Mesendoderm (in vitro differentiated cells): ENCODE measurements around the gene EMID1.
A peak's percentile ranks its signal among the peaks of the same experiment; 100 is the strongest.

Experiments used
- DNase-seq: peaks from one replicate; pipeline ENCODE4 v3.0.0; 2013
- H2AK5ac ChIP-seq: 2 replicates; pipeline ENCODE4 v1.6.1; 2013; ENCODE audit warnings: low read length, inconsistent platforms
- H2BK120ac ChIP-seq: 2 replicates; pipeline ENCODE4 v1.6.1; 2013; ENCODE audit warnings: low read depth, mild to moderate bottlenecking, low read length, moderate library complexity, mixed read lengths
- H2BK15ac ChIP-seq: replicated peaks from 2 replicates; pipeline ENCODE4 v1.6.1; 2013; ENCODE audit warnings: low read depth, mild to moderate bottlenecking, moderate library complexity
- H2BK5ac ChIP-seq: 2 replicates; pipeline ENCODE4 v1.6.1; 2013; ENCODE audit warnings: low read length, inconsistent platforms
- H3K18ac ChIP-seq: 2 replicates; pipeline ENCODE4 v1.6.1; 2013; ENCODE audit warnings: mild to moderate bottlenecking, low read length, mixed read lengths
- H3K23ac ChIP-seq: one replicate; pipeline ENCODE4 v1.6.1; 2013; ENCODE audit warnings: low read length
- H3K27ac ChIP-seq: 2 replicates; pipeline ENCODE4 v1.5.1; 2013; ENCODE audit warnings: low read depth, mild to moderate bottlenecking, inconsistent platforms, low read length, moderate library complexity
- H3K27me3 ChIP-seq: 2 replicates; pipeline ENCODE4 v1.6.1; 2013; ENCODE audit warnings: low read length, control low read depth, mild to moderate bottlenecking, inconsistent platforms; ENCODE audit not compliant: insufficient read depth, poor library complexity
- H3K36me3 ChIP-seq: 2 replicates; pipeline ENCODE4 v1.6.1; 2013; ENCODE audit warnings: low read length, inconsistent platforms; ENCODE audit not compliant: control insufficient read depth, insufficient read depth
- H3K4ac ChIP-seq: one replicate; pipeline ENCODE4 v1.6.1; 2013; ENCODE audit warnings: low read depth, mild to moderate bottlenecking, low read length, moderate library complexity
- H3K4me1 ChIP-seq: 2 replicates; pipeline ENCODE4 v1.6.1; 2013; ENCODE audit warnings: low read depth, low read length, inconsistent platforms; ENCODE audit not compliant: control insufficient read depth
- H3K4me2 ChIP-seq: 2 replicates; pipeline ENCODE4 v1.6.1; 2013; ENCODE audit warnings: low read length
- H3K4me3 ChIP-seq: 2 replicates; pipeline ENCODE4 v1.5.1; 2013; ENCODE audit warnings: mild to moderate bottlenecking, low read length
- H3K56ac ChIP-seq: one replicate; pipeline ENCODE4 v1.6.1; 2013; ENCODE audit warnings: low read length
- H3K79me1 ChIP-seq: 2 replicates; pipeline ENCODE4 v1.6.1; 2013; ENCODE audit warnings: low read length, inconsistent platforms
- H3K79me2 ChIP-seq: 2 replicates; pipeline ENCODE4 v1.6.1; 2013; ENCODE audit warnings: mild to moderate bottlenecking, low read length; ENCODE audit not compliant: control insufficient read depth, insufficient read depth
- H3K9ac ChIP-seq: 2 replicates; pipeline ENCODE4 v1.6.1; 2013; ENCODE audit warnings: low read length, inconsistent platforms
- H4K5ac ChIP-seq: one replicate; pipeline ENCODE4 v1.6.1; 2013; ENCODE audit warnings: low read length
- H4K8ac ChIP-seq: one replicate; pipeline ENCODE4 v1.6.1; 2013; ENCODE audit warnings: low read depth, mild to moderate bottlenecking, control low read depth, low read length, moderate library complexity
- WGBS: extraction: QIAGEN DNeasy Blood & Tissue Kit; methylation state at CpG from one replicate; pipeline ENCODE4 v1.1.7; 2013; ENCODE audit warnings: low lambda C conversion rate, missing lambda C conversion rate; ENCODE audit not compliant: insufficient coverage; ENCODE audit errors: extremely low coverage; 5-methylcytosine and 5-hydroxymethylcytosine counted together

EMID1 gene

DNA sequence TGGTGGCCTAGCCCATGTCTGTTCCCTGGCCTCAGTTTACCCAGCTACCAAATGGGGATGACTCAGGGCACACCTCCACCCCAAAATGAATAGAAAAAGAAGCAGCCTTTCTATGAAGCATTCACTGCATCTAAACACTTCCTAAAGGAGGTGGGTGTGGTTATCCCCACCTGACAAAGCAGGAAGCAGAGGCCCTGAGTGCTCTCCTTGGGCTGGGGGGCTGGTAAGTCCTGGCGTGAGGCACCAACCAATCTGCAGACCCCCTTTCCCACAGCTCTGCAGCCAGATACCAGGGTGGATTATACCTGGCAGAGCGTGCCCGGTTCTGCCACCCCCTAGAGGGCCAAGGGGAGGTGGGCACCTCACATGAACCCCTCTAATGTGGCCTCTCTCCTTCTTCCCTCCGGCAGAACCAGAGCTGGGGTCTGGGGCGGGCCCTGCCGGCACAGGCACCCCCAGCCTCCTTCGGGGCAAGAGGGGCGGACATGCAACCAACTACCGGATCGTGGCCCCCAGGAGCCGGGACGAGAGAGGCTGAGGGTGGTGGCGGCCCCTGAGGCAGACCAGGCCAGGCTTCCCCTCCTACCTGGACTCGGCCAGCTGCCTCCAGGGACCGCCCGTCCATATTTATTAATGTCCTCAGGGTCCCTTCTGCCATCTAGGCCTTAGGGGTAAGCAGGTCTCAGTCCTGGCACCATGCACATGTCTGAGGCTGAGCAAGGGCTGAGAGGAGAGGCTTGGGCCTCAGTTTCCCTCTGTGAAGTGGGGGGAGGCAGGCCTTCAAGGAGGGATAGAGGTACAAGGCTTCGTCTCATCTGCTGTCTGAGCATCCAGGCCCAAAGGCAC, 52.9 kb downstream of the EMID1 start:
- H3K4me2 ChIP-seq: no peak overlapping the region
- H4K8ac ChIP-seq: no peak overlapping the region
- H3K9ac ChIP-seq: no peak overlapping the region
- no peak overlapping the region for H3K4ac ChIP-seq
- no peak overlapping the region for H2BK5ac ChIP-seq
- H3K79me2 ChIP-seq: no peaks in the 10 kb centered on the region
- H2BK120ac ChIP-seq: no peak overlapping the region
- H3K23ac ChIP-seq: no peak overlapping the region
- no peak overlapping the region for H2AK5ac ChIP-seq
- H3K27me3 ChIP-seq: no peaks in the 10 kb centered on the region
- H3K27ac ChIP-seq: no peak overlapping the region
- no peak overlapping the region for H3K4me3 ChIP-seq
- no peak for DNase-seq
- no peaks in the 10 kb centered on the region for H3K79me1 ChIP-seq
- no peak overlapping the region for H3K18ac ChIP-seq
- no peak overlapping the region for H4K5ac ChIP-seq
- no peaks in the 10 kb centered on the region for H3K36me3 ChIP-seq
- no peak overlapping the region for H3K56ac ChIP-seq
- no CpG with 5 or more reads among the region's 17 CpGs for WGBS
- no peak overlapping the region for H2BK15ac ChIP-seq
- no peaks in the 10 kb centered on the region for H3K4me1 ChIP-seq

DNA sequence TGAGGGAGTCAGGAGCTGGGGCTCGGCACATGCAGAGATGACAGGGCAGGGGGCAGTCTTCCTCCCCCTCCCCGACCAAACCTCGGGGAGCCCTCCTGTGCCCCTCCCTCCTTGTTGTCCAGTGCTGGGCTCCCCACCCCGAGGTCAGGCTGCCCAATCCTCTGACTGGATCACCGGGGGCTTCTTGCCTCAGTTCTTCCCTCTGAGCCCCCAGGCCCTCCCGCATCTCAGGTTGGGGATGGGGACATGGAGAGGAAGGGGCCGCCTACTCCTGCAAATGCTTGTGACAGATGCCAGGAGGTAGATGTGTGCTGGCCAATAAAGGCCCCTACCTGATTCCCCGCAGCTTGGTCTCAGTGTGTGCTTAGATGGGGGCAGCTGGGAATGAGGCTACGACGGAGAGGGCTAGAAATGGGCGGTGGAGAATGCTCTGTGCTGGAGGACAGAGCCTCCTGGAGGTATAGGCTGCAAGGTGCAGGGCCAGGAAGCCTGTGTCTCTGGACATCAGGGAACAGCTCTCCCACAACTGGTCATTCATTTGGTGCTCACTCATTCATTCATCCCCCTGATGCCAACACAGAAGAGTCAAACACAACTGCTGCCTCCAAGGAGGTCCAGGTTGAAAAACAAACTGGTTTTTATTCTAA, 53.7 kb downstream of the EMID1 start:
- Histone ChIP-seq H3K4me3 (no peak overlapping the region), H3K27ac (no peak overlapping the region), H4K5ac (no peak overlapping the region), H3K56ac (no peak overlapping the region), H3K9ac (no peak overlapping the region), H3K36me3 (peaks cover 4% of the 10 kb centered on the region), H2BK5ac (no peak overlapping the region), H3K18ac (no peak overlapping the region), H3K79me2 (no peaks in the 10 kb centered on the region), H3K4me2 (no peak overlapping the region), H4K8ac (no peak overlapping the region), H3K4ac (no peak overlapping the region), H3K27me3 (no peaks in the 10 kb centered on the region), H2AK5ac (no peak overlapping the region), H3K4me1 (no peaks in the 10 kb centered on the region), H3K79me1 (peaks cover 2% of the 10 kb centered on the region), H2BK120ac (no peak overlapping the region), H3K23ac (no peak overlapping the region), H2BK15ac (no peak overlapping the region)
- no CpG with 5 or more reads among the region's 11 CpGs for WGBS
- peak; percentile 61 for DNase-seq

DNA sequence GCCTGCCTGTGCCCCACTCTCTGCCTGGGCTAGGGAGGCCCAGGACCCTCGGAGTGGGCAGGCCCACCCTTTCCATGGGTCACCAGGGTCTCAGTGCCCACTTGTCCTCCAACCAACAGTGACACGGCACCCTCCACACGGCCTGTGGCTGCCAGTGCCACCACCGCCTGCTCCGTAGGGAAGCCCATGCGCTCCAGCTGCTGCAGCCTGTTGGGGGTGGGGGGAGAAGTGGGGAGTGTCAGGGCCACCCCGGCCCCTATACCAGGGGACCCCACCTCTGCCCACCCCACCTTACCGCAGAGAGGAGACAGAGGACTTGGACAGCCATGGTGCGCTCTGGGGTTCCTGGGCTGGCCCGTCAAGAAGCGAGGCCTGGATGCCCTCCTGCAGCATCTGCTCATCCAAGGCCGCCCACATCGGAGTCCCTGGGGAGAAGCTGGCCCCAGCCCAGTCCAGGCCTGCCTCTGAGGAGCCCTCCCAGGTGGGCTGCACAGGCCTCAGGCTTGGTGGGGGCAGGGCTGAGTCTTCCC, 54.4 kb downstream of the EMID1 start:
- Histone ChIP-seq H3K9ac (no peak overlapping the region), H4K8ac (no peak overlapping the region), H4K5ac (no peak overlapping the region), H3K36me3 (peaks cover 5% of the 10 kb centered on the region), H3K4me1 (no peaks in the 10 kb centered on the region), H3K79me2 (no peaks in the 10 kb centered on the region), H3K27me3 (no peaks in the 10 kb centered on the region), H3K56ac (no peak overlapping the region), H3K4ac (no peak overlapping the region), H2AK5ac (no peak overlapping the region), H3K18ac (no peak overlapping the region), H3K27ac (no peak overlapping the region), H3K79me1 (peaks cover 4% of the 10 kb centered on the region), H2BK5ac (no peak overlapping the region), H3K23ac (no peak overlapping the region), H2BK15ac (no peak overlapping the region), H3K4me2 (no peak overlapping the region), H2BK120ac (no peak overlapping the region), H3K4me3 (no peak overlapping the region)
- no peak for DNase-seq
- no CpG with 5 or more reads among the region's 13 CpGs for WGBS

DNA sequence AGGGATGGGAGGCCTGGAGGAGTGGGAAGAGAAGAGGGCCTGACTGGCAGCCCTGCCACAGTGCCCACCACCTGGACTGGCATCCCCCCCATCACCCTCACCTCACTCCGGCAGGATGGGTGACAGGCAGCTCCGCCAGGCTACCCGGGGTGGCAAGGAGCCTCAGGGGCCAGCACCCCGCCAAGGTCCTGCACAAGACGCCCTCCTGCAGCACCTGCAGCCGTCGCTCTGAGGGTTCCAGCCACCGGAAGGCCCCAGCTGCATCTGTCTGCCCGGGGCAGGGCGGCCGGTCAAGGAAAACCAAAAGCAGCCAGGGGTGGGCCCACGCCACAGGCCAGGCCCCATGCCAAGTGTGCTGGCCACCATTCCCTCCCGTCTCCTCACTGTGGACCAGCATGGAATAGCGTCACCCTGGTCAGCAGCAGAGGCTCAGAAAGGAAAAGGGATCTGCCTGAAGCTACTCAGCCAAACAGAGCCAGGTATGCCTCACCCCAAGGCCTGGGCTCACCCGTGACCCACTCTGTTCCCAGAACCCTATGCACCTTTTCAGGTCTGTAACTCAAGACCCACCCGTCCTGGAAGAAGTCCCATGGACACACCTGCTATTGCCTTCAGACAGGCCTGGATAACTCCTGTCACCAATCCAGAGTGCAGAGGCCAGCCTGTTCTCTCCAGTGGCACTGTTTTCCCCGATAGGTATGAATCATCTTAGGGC, 55.1 kb downstream of the EMID1 start:
- H3K27me3 ChIP-seq: no peaks in the 10 kb centered on the region
- no peak overlapping the region for H3K4ac ChIP-seq
- no peaks in the 10 kb centered on the region for H3K4me1 ChIP-seq
- no peak overlapping the region for H3K27ac ChIP-seq
- H4K5ac ChIP-seq: no peak overlapping the region
- H3K23ac ChIP-seq: no peak overlapping the region
- H3K56ac ChIP-seq: no peak overlapping the region
- H3K79me1 ChIP-seq: peaks cover 7% of the 10 kb centered on the region
- H2BK120ac ChIP-seq: no peak overlapping the region
- no peak overlapping the region for H3K4me3 ChIP-seq
- no peak for DNase-seq
- no peak overlapping the region for H3K18ac ChIP-seq
- no peak overlapping the region for H2BK5ac ChIP-seq
- H2BK15ac ChIP-seq: no peak overlapping the region
- no peak overlapping the region for H4K8ac ChIP-seq
- H3K36me3 ChIP-seq: peaks cover 7% of the 10 kb centered on the region
- WGBS: no CpG with 5 or more reads among the region's 17 CpGs
- no peak overlapping the region for H3K4me2 ChIP-seq
- H2AK5ac ChIP-seq: no peak overlapping the region
- no peak overlapping the region for H3K9ac ChIP-seq
- no peaks in the 10 kb centered on the region for H3K79me2 ChIP-seq

DNA sequence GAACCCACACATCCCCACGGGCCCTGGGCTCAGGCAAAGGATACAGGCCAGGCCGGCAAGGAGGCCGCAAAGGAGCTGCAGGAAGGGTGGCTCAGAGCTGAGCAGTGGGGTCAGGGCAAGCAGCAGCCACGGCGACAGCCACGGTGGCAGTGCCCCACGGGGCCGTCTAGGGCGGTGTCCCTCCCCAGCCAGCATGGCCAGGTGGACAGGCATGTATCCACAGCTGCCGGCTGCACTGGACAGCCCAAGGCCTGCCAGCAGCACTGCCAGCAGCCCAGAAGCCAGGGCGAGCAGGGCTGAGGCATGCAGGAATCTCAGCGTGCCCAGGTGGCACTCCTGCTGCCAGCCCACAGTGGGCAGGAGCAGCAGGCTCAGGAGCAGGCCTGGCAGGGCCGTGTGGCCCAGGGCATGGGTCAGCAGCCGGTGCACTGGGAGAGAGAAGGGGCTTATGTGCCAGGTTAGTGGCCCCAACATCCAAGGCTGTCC, 58.1 kb downstream of the EMID1 start:
- no peak overlapping the region for H2BK120ac ChIP-seq
- H3K56ac ChIP-seq: no peak overlapping the region
- no peak overlapping the region for H4K8ac ChIP-seq
- peaks cover 10% of the 10 kb centered on the region for H3K36me3 ChIP-seq
- H3K27me3 ChIP-seq: no peaks in the 10 kb centered on the region
- H3K18ac ChIP-seq: no peak overlapping the region
- DNase-seq: no peak
- H4K5ac ChIP-seq: no peak overlapping the region
- H3K4me3 ChIP-seq: no peak overlapping the region
- no peak overlapping the region for H3K23ac ChIP-seq
- WGBS: no CpG with 5 or more reads among the region's 14 CpGs
- peaks cover 6% of the 10 kb centered on the region for H3K4me1 ChIP-seq
- peaks cover 25% of the 10 kb centered on the region for H3K79me2 ChIP-seq
- no peak overlapping the region for H3K9ac ChIP-seq
- H3K4me2 ChIP-seq: no peak overlapping the region
- no peak overlapping the region for H3K27ac ChIP-seq
- H2AK5ac ChIP-seq: no peak overlapping the region
- H3K4ac ChIP-seq: no peak overlapping the region
- no peak overlapping the region for H2BK15ac ChIP-seq
- peaks cover 13% of the 10 kb centered on the region for H3K79me1 ChIP-seq
- H2BK5ac ChIP-seq: no peak overlapping the region
